GM12878 (cell line): ENCODE measurements around the gene RNF150. TPM values are rescaled to one million over a fixed set of nuclear protein-coding genes. Genes with fewer than 3 reads are reported as not detected.

Source experiments
- ATAC-seq: fragments of 200-7000 bp; cut with Tn5 transposase; 3 replicates; pipeline ENCODE4 v1.9.1; 2020; ENCODE audit warnings: mild to moderate bottlenecking, moderate library complexity
- BruUV-seq: library from RNA; stranded (reverse); fragments of 400-500 nt; replicated peaks from 2 replicates; lab custom pipeline; 2021; lab: Mats Ljungman, UMichigan
- CTCF ChIA-PET: fragments of 300-600 bp; sonication (Branson Sonifier 250); formaldehyde crosslinking; extraction: SDS; loops from one replicate; lab custom pipeline; 2021; ENCODE audit warnings: inconsistent platforms; lab: Yijun Ruan, JAX
- POLR2A ChIA-PET: fragments of 350-600 bp; formaldehyde crosslinking; extraction: SDS; loops from one replicate; lab custom pipeline; 2021; ENCODE audit warnings: inconsistent platforms; lab: Charles Lee
- RAD21 ChIA-PET: fragments of 300-600 bp; sonication (Branson Sonifier 250); formaldehyde crosslinking; loops from one replicate; lab custom pipeline; 2023; ENCODE audit warnings: antibody characterized with exemption; ENCODE audit not compliant: unreplicated experiment; lab: Charles Lee
- SMC1A ChIA-PET: fragments of 300-600 bp; sonication (Branson Sonifier 250); formaldehyde crosslinking; loops from one replicate; lab custom pipeline; 2023; ENCODE audit not compliant: unreplicated experiment, uncharacterized antibody; lab: Charles Lee
- DNase-seq: peaks from one replicate; pipeline ENCODE4 v3.0.0-alpha.2; 2011; ENCODE audit warnings: low read depth, low spot score
- FAIRE-seq: peaks from 3 replicates; lab custom pipeline; 2011; peaks lifted over from hg19 to GRCh38; lab: Jason Lieb, UNC
- H2AFZ ChIP-seq: 2 replicates; pipeline ENCODE4 v1.6.0; 2011; ENCODE audit warnings: low read depth, low read length, control low read depth; ENCODE audit not compliant: control insufficient read depth
- H3K27ac ChIP-seq: 2 replicates; pipeline ENCODE4 v1.5.1; 2011; ENCODE audit warnings: control low read depth; ENCODE audit not compliant: control insufficient read depth, insufficient read depth
- H3K27me3 ChIP-seq, 2 experiments: replicated peaks in 1 of 2; 2 replicates each; pipeline versions ENCODE4 v1.6.0 to v1.6.1; 2011; ENCODE audit warnings: low read length in 1 of 2; ENCODE audit not compliant: control insufficient read depth in 2 of 2, insufficient read depth in 2 of 2
- H3K36me3 ChIP-seq, 2 experiments: 2 replicates each; pipeline ENCODE4 v1.5.1; 2011; ENCODE audit warnings: low read length in 1 of 2; ENCODE audit not compliant: control insufficient read depth in 2 of 2, insufficient read depth in 2 of 2
- H3K4me1 ChIP-seq: 2 replicates; pipeline ENCODE4 v1.6.1; 2011; ENCODE audit warnings: mild to moderate bottlenecking, low read length, moderate library complexity, mixed read lengths; ENCODE audit not compliant: control insufficient read depth, insufficient read depth
- H3K4me2 ChIP-seq: 2 replicates; pipeline ENCODE4 v1.6.0; 2011; ENCODE audit warnings: control low read depth; ENCODE audit not compliant: control insufficient read depth, insufficient read depth
- H3K4me3 ChIP-seq: fragments of 200-600 bp; sonication (generic); 2 replicates; pipeline ENCODE4 v1.5.1; 2016
- H3K79me2 ChIP-seq: 2 replicates; pipeline ENCODE4 v1.6.0; 2011; ENCODE audit warnings: low read length; ENCODE audit not compliant: control insufficient read depth, insufficient read depth
- H3K9ac ChIP-seq: 2 replicates; pipeline ENCODE4 v1.8.0; 2011; ENCODE audit warnings: low read length, control low read depth, mixed read lengths; ENCODE audit not compliant: control insufficient read depth, insufficient read depth
- H3K9me3 ChIP-seq: replicated peaks from 3 replicates; pipeline ENCODE4 v1.5.1; 2011; ENCODE audit warnings: mild to moderate bottlenecking, low read length; ENCODE audit not compliant: control insufficient read depth, insufficient read depth
- H4K20me1 ChIP-seq: 2 replicates; pipeline ENCODE4 v1.6.0; 2011; ENCODE audit not compliant: control insufficient read depth, insufficient read depth
- CBX5 ChIP-seq: sonication (generic); IDR thresholded peaks from 2 replicates; pipeline ENCODE4 v1.6.1; 2016; ENCODE audit warnings: low read depth, moderate library complexity, mild to moderate bottlenecking, inconsistent platforms
- CTCF ChIP-seq, 3 experiments: IDR thresholded peaks in 2 of 3; conservative IDR thresholded peaks in 1 of 3; 2 replicates each; pipeline ENCODE4 v1.5.1; 2011; ENCODE audit warnings: low read depth in 3 of 3, low read length in 3 of 3, mild to moderate bottlenecking in 3 of 3, control low read depth in 2 of 3, moderate library complexity in 2 of 3, inconsistent platforms in 1 of 3, mixed read lengths in 1 of 3; ENCODE audit not compliant: control insufficient read depth in 2 of 3, insufficient read depth in 1 of 3; ENCODE audit errors: extremely low read depth in 1 of 3
- E2F8 ChIP-seq: fragments of 450-650 bp; IDR thresholded peaks from 2 replicates; pipeline ENCODE4 v1.6.1; 2018; ENCODE audit warnings: mild to moderate bottlenecking, low read depth, moderate library complexity; ENCODE audit not compliant: partially characterized antibody
- ESRRA ChIP-seq: IDR thresholded peaks from 2 replicates; pipeline ENCODE4 v1.6.1; 2012; ENCODE audit warnings: mild to moderate bottlenecking, low read length, improper control_type of control experiment
- FOXM1 ChIP-seq: IDR thresholded peaks from 2 replicates; pipeline ENCODE4 v1.6.1; 2012; ENCODE audit warnings: low read depth, mild to moderate bottlenecking, inconsistent platforms, low read length, moderate library complexity
- HDAC6 ChIP-seq: fragments of 200-600 bp; sonication (generic); IDR thresholded peaks from one replicate; pipeline ENCODE4 v1.8.0; 2017; ENCODE audit warnings: antibody characterized with exemption; ENCODE audit not compliant: unreplicated experiment
- SPI1 ChIP-seq: IDR thresholded peaks from 2 replicates; pipeline ENCODE4 v1.6.1; 2011; ENCODE audit warnings: low read depth, mild to moderate bottlenecking, low read length, moderate library complexity, borderline replicate concordance; ENCODE audit not compliant: insufficient read depth
- WGBS: methylation state at CpG from one replicate; pipeline ENCODE4 v1.1.6; 2016; ENCODE audit warnings: low lambda C conversion rate; ENCODE audit not compliant: insufficient replicate concordance, insufficient coverage; ENCODE audit errors: missing lambda C conversion rate; 5-methylcytosine and 5-hydroxymethylcytosine counted together
- in situ Hi-C: fragments of 300-500 bp; cut with MboI; formaldehyde crosslinking; loops from 9 replicates; pipeline ENCODE4 v1.14.3; 2018; ENCODE audit warnings: mixed read lengths
- intact Hi-C: fragments of 100-400 bp; cut with micrococcal nuclease; formaldehyde crosslinking; loops from one replicate; pipeline ENCODE4 v1.14.2; 2022; ENCODE audit not compliant: unreplicated experiment
- polyA plus RNA-seq, 11 experiments: library from polyadenylated mRNA; depleted of rRNA in 4 of 11; unstranded in 6 of 11; stranded (reverse) in 5 of 11; fragments of >200 nt; fragmentation: Nextera tagmentation in 4 of 11; fragmentation: Illumina TruSeq in 1 of 11; extraction: Ambion mirVana in 4 of 11; extraction: Trizol in 1 of 11; gene quantifications; 1 replicate in 1 of 11; 2 replicates in 10 of 11; pipeline versions ENCODE4 v1.2.1 to v1.2.3, GENCODE V29; 2011 to 2016; ENCODE audit warnings: inconsistent platforms in 2 of 11, missing spikeins in 2 of 11, low read depth in 1 of 11
- total RNA-seq, 4 experiments: library from RNA; depleted of rRNA in 3 of 4; stranded (reverse); fragments of >200 nt in 3 of 4; fragmentation: Illumina TruSeq in 1 of 4; extraction: Trizol in 1 of 4; gene quantifications; 2 replicates each; pipeline versions ENCODE4 v1.2.1 to v1.2.3, GENCODE V29; 2013 to 2021

Gene RNF150
- total and polyA plus RNA-seq, 10 of the 15 experiments (the other 5 are each of a cell fraction or from before 2014, with no cell fraction given), result 0.01 to 2.3 (median 0.04) TPM; not detected in 6

GRCh38 chr4:141177171-141177570, 43.9 kb upstream of the RNF150 start:
- H3K4me3 ChIP-seq, result no peak overlapping the region
- no peak for FAIRE-seq
- WGBS, result 0% methylated on average over 1 of the region's 1 CpG
- H3K27ac ChIP-seq, result no peak overlapping the region
- H3K36me3 ChIP-seq, result no peaks in the 10 kb centered on the region
- intact Hi-C loops (no loop called here), in situ Hi-C loops (no loop called here)
- no peak for DNase-seq
- BruUV-seq, result no TSS peak
- no peaks in the 10 kb centered on the region for H4K20me1 ChIP-seq
- ChIA-PET RAD21 (no interaction called here), CTCF (no interaction called here), POLR2A (no interaction called here), SMC1A (no interaction called here)
- H3K9ac ChIP-seq, result no peak overlapping the region
- no peak overlapping the region for H2AFZ ChIP-seq
- no peaks in the 10 kb centered on the region for H3K79me2 ChIP-seq
- TF ChIP-seq HDAC6, result no peak
- TF ChIP-seq FOXM1, result no peak
- no peak for TF ChIP-seq SPI1
- TF ChIP-seq CTCF (IDR thresholded peaks at IDR 0.05 in 2 of 3, conservative IDR thresholded peaks at IDR 0.05 in 1 of 3; ENCODE audit: control insufficient read depth in 2 of 3, extremely low read depth in 1 of 3, insufficient read depth in 1 of 3, low read depth in 3 of 3, low read length in 3 of 3), result no peak
- TF ChIP-seq ESRRA, result no peak
- no peak for TF ChIP-seq CBX5
- no peak for TF ChIP-seq E2F8
- no peaks in the 10 kb centered on the region; a peak in 1 of 4 replicates for H3K27me3 ChIP-seq
- H3K4me1 ChIP-seq, result no peaks in the 10 kb centered on the region
- no peak for ATAC-seq
- no peaks in the 10 kb centered on the region for H3K9me3 ChIP-seq
- H3K4me2 ChIP-seq, result no peak overlapping the region
